A549 (cell line): Measurements from ENCODE around the gene SLC9A3.

ENCODE experiments used
- BHLHE40 ChIP-seq: IDR thresholded peaks from 2 replicates; pipeline ENCODE4 v1.6.1; 2012; ENCODE audit warnings: low read depth, low read length, inconsistent platforms
- CTCF ChIP-seq: fragments of >200 bp; sonication (Bioruptor Twin); formaldehyde crosslinking; IDR thresholded peaks from 3 replicates; pipeline ENCODE4 v1.5.1; 2016
- GATA3 ChIP-seq: IDR thresholded peaks from 2 replicates; pipeline ENCODE4 v1.6.1; 2012; ENCODE audit warnings: borderline replicate concordance
- POLR2A ChIP-seq: IDR thresholded peaks from 2 replicates; pipeline ENCODE4 v1.6.1; 2012; ENCODE audit warnings: mild to moderate bottlenecking, low read length
- SMC3 ChIP-seq: fragments of >200 bp; sonication (Bioruptor Twin); formaldehyde crosslinking; IDR thresholded peaks from 3 replicates; pipeline ENCODE4 v1.6.1; 2018; ENCODE audit warnings: inconsistent platforms
- ZNF302 ChIP-seq: fragments of 250-450 bp; sonication (Bioruptor Pico); IDR thresholded peaks from 2 replicates; pipeline ENCODE4 v1.9.0; 2021; ENCODE audit warnings: inconsistent platforms, mild to moderate bottlenecking, moderate library complexity

- no peak for TF ChIP-seq ZNF302
- no peak for TF ChIP-seq GATA3
- no peak for TF ChIP-seq CTCF
- no peak for TF ChIP-seq POLR2A
- TF ChIP-seq SMC3 = no peak
- TF ChIP-seq BHLHE40 = no peak
Observed at GRCh38 chr5:463301-463700, 60.9 kb downstream of the SLC9A3 start.
